NCI-H1930 (cell line): ENCODE measurements around the gene PCCB.
"Not testable (repeated sequence)": the region's sequence is repeated elsewhere in the genome, so short reads cannot be mapped to it uniquely, and the experiment has no call there.

ENCODE experiments used
- DNase-seq, 2 experiments: peaks; one replicate each; lab custom pipeline; 2025; lab: John Stamatoyannopoulos, UW

Gene PCCB

DNA sequence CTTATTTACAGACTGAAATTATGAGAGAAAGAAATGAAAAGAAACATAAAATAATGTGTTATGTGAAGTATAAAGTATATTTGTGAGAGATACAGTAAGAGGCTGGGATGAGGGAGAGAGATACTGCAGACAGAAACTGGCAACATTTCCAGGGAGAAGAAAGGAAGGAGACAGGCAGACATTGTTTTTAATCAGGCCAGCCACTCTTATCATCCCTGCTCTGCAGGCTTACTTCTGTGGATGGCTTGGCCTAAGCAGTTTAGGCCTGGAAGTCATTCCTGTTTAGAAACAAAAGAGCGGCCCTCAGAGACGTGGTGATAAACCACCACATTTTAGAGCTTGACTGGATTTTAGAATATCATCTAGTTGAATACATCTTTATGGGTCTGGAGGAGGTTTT is 12.4 kb downstream of the PCCB start:
- DNase-seq, result no peak

DNA sequence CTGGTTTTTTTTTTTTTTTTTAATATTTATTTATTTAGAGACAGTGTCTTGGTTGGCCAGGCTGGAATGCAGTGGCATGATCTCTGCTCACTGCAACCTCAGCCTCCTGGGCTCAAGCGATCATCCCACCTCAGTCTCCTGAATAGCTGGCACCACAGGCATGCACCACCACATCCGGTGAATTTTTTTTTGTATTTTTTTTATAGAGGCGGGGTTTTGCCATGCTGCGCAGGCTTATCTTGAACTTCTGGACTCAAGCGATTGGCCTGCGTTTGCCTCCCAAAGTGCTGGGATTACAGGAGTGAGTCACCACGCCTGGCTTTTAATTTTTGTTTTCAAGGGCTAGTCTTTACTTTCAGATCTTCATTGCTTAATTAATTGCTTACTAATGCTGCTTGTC is 13.1 kb downstream of the PCCB start:
- no peak for DNase-seq

DNA sequence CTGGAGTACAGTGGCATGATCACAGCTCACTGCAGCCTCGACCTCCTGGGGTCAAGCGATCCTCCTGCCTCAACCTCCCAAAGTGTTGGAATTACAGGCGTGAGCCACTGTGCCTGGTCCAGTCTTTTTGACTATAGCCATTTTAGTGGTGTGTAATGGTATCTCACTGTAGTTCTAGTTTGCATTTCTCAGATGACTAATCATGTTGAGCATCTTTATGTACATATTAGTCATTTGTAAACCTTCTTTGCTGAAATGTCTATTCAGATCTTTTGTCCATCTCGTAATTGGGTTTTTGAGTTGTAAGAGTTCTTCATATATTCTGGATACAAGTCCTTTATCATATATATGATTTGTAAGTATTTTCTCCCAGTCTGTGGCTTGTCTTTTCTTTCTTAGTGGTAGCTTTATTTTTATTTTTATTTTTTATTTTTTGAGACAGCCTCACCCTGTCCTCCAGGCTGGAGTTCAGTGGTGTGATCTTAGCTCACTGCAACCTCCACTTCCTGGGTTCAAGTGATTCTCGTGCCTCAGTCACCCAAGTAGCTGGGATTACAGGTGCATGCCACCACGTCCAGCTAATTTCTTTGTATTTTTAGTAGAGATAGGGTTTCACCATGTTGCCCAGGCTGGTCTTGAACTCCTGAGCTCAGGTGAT is 16.5 kb downstream of the PCCB start:
- DNase-seq, result not testable (repeated sequence)

DNA sequence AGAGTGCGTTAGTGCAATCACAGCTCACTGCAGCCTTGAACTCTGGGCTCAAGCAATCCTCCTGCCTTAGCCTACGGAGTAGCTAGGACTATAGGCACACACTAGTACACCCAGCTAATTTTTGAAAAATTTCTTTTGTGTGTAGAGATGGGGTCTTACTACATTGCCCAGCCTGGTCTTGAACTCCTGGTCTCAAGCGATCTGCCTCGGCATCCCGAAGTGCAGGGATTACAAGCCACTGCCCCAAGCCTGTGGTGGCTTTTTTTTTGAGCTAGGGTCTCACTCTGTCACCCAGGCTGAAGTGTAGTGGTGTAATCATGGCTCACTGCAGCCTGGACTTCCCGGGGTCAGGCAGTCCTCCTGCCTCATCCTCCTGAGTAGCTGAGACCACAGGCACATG is 17.1 kb downstream of the PCCB start:
- no peak for DNase-seq

DNA sequence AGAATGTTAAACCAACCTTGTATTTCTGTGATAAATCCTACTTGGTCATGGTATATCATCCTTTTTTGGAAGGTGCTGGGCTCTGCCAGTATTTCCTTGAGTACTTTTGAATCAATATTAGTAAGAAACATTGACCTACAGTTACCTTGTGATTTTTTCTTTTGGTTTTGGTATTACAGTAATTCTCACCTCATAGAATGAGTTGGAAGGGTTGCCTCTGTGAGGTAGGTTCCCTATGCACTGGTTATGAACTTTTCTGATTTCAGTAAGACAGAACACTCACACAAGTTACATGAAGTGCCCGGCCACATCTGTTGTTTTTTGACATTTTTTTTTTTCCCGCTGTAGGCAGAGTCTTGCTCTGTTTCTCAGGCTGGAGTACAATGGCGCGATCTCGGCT is 20.0 kb downstream of the PCCB start:
- DNase-seq, result no peak

DNA sequence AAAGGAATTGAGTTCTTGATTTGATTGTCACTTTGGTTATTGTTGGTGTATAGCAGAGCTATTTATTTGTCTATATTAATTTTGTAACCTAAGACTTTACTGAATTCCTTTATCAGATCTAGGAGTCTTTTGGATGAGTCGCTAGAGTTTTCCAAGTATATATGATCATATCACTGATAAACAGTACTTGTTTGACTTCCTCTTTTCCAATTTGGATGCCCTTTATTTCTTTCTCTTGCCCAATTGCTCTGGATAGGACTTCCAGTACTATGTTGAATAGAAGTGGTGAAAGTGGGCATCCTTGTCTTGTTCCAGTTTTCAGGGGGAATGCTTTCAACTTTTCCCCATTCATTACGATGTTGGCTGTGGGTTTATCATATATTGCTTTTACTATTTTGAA is 21.5 kb downstream of the PCCB start:
- DNase-seq, result not testable (repeated sequence)

DNA sequence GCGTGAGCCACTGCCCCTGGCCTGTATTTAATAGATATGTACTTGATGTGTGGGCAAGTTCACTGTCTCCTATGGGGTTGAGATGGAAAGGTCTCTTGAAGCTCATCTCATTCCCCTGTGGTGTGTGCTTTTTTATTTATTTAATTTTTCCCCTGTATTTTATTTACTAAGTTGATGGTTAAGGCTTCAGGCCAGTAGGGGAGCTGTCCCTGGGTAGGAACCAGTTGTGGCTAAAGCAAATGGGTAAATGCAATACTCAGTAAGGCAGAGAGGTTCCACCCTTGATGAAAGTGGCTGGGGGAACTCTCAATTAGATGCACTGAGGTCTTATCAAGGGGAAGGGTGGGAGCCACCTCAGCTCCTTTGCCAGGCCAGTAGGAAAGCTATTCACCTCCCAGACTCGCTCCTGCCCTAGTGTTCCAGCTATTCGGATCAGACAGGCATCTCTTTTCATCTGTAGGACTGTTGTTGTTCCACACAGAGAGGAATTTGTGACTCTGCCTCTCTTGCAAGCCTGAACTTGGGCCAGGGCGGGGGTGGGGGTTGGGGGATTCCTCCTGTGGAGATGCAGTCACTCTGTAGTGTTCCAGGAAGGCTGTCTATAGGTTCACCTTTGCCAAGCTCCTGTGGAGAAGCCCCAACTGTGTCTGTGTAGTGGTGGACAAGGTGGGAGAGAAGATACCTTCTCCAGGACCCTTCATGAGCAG is 26.1 kb downstream of the PCCB start:
- no peak for DNase-seq

DNA sequence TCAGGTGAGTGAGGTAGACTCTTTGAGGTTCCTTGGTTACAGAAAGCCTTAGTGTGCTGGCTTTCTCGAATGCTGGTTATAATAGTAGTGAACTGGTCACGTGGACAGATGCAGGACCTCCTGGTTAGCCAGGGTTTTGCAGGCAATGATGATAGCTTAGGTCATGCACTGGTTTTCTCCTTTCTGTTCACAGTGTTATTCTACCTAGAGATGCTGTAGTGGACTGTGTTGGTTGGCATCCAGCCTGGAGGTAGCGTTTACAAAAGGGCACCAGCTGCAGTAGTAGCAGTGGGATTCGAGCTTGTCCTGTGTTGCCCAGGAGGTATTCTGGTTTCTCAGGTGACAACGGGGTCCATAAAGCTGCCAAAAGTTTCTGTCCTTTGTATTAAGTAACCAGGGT is 27.0 kb downstream of the PCCB start:
- DNase-seq, result no peak

DNA sequence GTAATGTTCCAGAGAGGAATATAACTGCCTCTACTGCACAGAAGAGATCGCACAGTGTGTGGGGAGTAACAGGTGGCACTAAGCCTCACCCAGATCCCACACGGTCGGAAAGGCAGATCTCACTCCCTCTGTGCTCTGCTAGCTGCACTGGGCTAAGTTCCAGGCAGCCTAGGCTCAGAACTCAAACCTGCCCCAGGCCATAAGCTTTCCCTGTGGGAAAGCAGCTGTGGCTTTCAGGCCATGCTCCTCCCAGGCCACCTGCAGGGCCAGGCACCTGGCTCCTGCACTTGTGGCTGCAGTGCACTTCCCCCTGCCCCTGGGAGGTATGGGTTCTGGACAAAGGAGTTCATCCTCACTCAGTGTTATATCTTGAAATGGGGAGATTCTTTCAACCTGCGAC is 27.5 kb downstream of the PCCB start:
- DNase-seq, result no peak

DNA sequence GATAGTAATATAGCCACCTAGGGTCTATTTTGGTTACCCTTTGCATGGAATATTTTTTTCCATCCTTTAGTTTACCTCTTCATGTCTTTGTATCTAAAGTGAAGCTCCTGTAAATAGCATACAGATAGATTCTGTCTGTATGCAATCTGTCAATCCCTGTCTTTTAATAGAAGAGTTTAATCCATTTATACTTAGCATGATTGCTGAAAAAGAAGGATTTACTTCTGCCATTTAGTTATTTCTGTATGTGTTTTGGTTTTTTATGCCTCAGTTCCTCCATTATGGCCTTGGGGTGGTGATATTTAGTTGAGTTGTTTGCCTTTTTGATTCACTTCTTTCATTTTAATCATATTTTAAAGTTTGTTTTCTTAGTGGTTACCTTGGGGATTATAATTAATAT is 29.0 kb downstream of the PCCB start:
- DNase-seq, result no peak

DNA sequence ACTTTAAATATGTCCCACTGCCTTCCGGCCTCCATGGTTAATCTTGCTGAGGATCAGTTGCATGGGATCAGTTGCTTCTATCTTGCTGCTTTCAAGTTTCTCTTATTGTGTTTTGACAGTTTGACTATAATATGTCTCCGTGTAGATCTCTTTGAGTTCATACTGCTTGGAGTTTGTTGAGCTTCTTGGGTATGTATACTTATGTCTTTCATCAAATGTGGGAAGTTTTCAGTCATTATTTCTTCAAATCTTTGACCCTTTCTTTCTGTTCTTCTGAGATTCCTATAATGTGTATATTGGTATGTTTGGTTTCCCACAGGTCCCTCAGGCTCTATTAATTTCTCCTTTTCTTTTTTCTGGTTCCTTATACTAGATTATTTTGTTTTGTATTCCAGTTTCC is 30.8 kb downstream of the PCCB start:
- DNase-seq, result no peak

DNA sequence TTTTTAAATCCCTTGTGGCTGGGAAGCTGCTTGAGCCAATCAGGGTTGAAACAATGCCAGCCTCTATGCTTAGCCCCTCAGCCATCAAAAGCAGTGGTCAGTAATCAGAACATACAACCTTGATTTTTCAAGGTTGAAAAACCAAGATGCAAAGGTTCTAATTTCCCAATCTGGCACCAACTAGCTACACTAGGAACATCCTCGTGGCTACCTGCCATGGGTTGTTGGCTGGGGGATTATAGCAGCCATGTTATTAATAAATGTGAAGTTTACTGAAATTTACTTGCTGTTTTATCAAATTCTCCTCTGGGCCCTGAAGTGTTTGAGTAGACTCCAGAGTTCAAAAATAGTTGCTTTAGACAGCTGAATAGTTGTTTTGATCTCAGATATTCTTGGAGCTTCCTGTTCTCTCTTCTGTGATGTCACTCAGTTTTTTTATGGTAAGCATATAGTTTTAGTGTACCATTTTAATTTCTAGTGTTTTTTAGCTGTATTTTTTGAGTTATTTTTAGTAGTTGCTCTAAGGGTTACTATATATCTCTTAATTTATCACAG is 31.9 kb downstream of the PCCB start:
- no peak for DNase-seq

DNA sequence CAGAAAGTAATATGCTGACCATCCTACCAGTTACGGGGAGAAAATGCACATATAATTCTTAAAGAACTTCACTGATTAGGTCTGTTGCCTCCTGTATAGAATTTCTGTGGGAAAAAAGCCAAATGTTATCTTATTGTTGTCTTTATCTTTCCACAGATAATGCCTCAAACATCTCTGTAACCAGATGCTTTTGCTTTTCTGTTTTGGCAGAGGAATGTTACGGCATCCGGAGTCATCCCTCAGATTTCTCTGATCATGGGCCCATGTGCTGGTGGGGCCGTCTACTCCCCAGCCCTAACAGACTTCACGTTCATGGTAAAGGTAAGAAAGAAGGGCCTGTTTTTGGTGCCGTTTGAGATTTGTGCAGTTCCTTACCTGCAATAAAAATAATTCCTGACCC is 33.5 kb downstream of the PCCB start:
- DNase-seq, result no peak

DNA sequence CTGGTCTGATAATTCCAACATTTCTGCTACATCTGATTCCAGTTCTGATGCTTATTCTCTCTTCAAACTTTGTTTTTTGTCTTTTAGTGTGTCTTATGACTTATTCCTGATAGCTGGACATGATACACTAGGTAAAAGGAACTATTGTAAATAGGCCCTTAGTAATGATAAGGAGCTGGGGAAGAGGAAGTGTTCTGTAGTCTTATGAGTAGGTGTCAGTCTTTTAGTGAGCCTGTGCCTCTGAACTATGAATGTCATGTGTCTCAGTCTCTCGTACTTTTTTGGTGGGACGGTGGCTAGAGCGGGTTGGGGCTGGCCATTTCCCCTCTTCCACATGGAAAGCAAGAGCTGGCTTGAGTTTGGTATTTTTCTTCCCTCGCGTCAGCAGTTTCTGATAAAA is 41.2 kb downstream of the PCCB start:
- no peak for DNase-seq

DNA sequence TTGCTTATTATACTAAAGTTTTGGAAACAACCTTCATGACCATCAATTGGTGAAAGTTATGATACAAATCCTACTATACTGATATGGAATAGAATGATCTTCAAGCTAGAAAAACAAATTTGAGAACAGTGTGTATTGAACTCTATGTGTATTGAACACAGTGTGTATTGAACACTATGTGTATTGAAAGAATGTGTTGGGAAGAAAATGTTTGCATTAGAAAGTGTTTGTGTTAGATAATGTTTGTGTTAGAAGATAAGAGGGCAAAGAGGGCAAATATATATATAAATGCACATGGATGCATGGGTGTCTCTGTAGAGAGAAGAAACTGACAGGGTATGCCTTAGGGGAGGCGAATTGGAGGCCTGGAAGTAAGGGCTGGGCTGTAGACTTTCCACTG is 42.4 kb downstream of the PCCB start:
- DNase-seq, result no peak

DNA sequence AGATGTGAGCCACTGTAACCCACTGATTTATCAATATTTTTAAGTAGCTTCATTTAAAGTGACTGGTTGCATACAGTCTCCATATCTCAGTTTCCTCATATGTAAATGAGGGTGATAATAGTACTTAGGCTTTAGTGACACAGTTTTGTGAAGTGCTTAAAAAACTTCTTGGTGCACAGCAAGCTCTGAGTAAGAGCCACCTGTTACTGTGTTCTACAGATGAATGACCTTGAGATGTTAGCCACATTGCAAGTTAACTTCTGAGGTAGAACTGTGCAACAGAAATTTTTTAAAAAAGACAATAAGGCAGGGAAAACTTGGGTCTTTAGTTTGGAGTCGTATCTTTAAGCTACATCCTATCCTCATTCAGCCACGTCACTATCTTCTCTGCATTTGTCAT is 43.1 kb downstream of the PCCB start:
- DNase-seq, result no peak

DNA sequence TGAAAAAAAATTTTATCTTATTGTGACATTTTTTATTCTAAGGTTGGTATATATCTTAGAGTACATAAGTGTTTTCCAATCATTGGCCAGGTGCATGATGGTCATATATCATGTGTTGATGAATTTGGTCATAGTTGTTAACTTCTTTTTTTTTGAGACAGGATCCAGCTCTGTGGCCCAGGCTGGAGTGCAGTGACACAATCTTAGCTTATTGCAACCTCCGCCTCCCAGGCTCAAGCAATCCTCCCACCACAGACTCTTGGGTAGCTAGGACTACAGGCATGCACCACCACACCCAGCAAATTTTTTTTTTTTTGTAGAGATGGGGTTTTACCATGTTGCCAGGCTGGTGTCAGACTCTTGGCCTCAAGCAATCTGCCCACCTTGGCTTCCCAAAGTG is 44.0 kb downstream of the PCCB start:
- DNase-seq, result no peak

DNA sequence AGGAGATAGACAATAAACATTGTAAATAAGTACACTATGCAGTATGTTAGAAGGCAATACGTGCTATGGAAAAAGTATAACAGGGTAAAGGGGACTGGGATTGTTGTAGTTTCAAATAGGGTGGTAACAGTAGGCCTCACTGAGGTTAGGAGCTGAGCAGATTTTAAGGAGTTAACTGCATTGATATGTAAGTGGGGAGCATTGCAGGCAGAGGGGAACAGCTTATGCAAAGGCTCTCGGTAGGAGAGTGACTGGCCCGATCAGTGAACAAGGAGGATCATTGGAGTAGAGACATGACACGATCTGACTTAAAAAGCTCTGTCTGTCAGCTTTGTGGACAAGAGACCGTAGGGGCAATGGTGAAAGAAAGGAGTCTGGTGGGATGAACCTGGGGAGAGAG is 46.8 kb downstream of the PCCB start:
- no peak for DNase-seq

DNA sequence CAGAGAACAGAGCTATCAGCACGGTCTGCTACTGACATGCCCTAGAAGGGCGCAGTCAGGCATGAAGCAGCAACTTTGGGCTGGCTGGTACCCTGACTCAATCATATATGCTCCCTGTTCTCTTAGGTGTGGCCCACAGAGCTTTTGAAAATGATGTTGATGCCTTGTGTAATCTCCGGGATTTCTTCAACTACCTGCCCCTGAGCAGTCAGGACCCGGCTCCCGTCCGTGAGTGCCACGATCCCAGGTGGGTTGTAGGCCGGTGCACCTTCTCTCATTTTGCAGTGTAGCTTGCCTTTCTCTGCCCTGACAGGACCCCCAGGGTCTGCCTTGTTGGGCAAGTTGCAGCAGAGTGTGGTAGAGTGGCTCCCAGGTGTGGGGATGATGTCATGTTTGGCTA is 47.7 kb downstream of the PCCB start:
- no peak for DNase-seq

DNA sequence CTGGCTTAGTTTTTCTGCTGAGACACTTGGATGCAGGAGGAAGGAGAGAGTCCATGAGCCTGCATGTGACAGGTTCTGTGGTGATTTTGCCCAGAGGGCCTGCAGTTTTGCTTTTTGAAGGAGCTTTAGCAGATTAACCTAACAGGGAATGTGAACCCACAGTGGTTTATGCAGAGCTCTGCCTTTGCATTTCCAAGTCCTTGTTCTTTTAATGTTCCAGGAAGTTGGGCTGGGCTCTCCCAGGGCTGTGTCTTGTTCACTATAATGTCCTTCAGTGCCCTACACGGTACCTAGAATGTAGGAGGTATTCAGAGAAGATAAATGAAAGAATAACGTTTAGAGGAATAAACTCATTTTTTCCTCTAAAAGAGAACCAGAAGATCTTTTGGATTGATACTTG is 50.3 kb downstream of the PCCB start:
- DNase-seq, result no peak

DNA sequence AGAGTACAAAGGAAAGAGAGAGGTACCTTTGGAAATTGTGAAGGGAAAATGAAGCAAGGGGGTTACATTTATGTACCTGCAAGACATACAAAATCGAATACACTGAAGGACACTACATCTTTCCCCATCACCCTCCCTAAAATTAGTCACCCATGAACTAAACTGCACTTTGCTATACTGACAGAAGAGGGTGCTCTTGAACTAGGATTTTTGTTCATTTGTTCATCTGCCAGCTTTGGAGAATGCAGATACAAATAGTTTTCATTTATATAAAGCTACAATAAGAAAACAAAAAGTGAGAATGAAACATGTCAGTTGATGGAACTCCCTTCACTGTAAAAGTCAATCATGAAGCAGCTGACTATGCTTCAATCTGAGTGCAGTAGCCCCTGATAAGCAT is 55.7 kb downstream of the PCCB start:
- no peak for DNase-seq

DNA sequence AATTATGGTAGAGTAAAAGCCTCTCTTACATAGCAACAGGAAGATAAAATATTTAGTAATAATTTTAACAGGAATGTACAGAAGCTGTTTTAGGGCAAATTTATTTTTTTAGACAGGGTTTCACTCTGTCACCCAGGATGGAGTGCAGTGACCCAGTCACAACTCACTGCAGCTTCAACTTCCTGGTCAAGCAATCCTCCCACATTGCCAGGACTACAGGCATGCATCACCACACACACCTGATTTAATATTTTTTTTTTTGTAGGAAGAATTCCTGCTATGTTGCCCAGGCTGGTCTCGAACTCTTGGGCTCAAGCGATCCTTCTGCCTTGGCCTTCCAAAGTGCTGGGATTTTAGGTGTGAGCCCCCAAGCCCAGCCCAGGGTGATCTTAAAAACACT is 61.1 kb downstream of the PCCB start:
- no peak for DNase-seq

DNA sequence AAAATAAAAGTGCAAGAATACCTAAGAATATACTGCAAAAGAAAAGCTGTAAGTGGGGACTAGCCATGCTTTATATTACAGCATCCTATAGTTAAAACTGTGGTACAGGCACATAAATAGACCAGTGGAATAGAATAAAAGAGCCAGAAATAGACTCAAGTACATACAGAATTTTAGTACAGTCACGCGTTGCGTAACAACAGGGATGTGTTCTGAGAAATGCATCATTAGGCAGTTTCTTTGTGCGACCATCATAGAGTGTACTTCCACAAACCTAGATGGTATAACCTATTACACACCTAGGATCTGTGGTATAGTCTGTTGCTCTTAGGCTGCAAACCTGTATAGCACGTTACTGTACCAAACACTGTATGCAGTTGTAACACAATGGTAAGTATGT is 61.8 kb downstream of the PCCB start:
- no peak for DNase-seq

DNA sequence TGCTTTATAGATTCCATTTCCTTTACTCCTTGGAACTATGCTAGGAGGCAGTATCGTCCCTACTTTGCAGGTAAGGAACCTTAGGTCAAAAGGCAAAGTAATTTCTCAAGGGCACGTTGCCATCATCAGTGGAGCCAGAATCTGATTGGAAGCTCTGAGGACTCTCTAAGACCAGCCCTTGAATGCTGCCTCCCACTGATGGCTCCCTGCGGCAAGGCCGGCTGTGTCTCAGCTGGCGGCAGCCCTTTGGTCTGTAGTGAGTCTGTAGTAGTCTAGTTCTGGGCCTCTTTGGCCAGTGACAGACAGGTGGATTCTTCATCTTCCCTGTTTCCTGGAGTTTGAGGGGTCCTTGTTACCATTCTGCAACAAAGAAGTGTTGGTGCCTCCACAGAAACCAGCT is 76.2 kb downstream of the PCCB start:
- DNase-seq, result no peak
